Cardiac muscle cell (in vitro differentiated cells and primary cell): Measurements from ENCODE around the gene STUB1. TPM values are rescaled to one million over a fixed set of nuclear protein-coding genes. Genes with fewer than 3 reads are reported as not detected.

Source experiments
- DNase-seq, 2 donors: peaks; one replicate each; pipeline versions ENCODE4 v3.0.0 to v3.0.0-alpha.2; 2010 to 2017; ENCODE audit warnings: low read depth in 1 of 2, low spot score in 1 of 2
- H3K27ac ChIP-seq: fragments of 200-600 bp; sonication (generic); 2 replicates; pipeline ENCODE4 v1.5.1; 2016
- H3K27me3 ChIP-seq: fragments of 200-600 bp; sonication (generic); 2 replicates; pipeline ENCODE4 v1.6.0; 2016; ENCODE audit warnings: control low read depth
- H3K36me3 ChIP-seq: fragments of 200-600 bp; sonication (generic); 2 replicates; pipeline ENCODE4 v1.5.1; 2016; ENCODE audit warnings: control low read depth
- H3K4me1 ChIP-seq: fragments of 200-600 bp; sonication (generic); 2 replicates; pipeline ENCODE4 v1.8.1; 2017; ENCODE audit warnings: low read depth, mild to moderate bottlenecking, mixed run types
- H3K4me3 ChIP-seq: fragments of 200-600 bp; sonication (generic); 2 replicates; pipeline ENCODE4 v1.5.1; 2016; ENCODE audit warnings: mild to moderate bottlenecking
- H3K9me3 ChIP-seq: fragments of 200-600 bp; sonication (generic); 2 replicates; pipeline ENCODE4 v1.5.1; 2017; ENCODE audit warnings: low read depth, mild to moderate bottlenecking, control low read depth
- CTCF ChIP-seq: IDR thresholded peaks from 2 replicates; pipeline ENCODE4 v1.5.1; 2012; ENCODE audit warnings: low read depth, mild to moderate bottlenecking, low read length
- polyA plus RNA-seq: library from polyadenylated mRNA; unstranded; fragments of >200 nt; fragmentation: Nextera tagmentation; extraction: Ambion mirVana; gene quantifications from 2 replicates; pipeline ENCODE4 v1.2.1, GENCODE V29; 2016
- total RNA-seq: library from RNA; depleted of rRNA; stranded (reverse); fragments of >200 nt; gene quantifications from 2 replicates; pipeline ENCODE4 v1.2.3, GENCODE V29; 2016

Gene STUB1
- total and polyA plus RNA-seq, 2 experiments from 2014 or later, result 176 to 269 TPM

- Histone ChIP-seq H3K36me3 (peaks cover 35% of the 10 kb centered on the region), H3K4me1 (peaks cover 5% of the 10 kb centered on the region), H3K27ac (no peak overlapping the region), H3K9me3 (no peaks in the 10 kb centered on the region), H3K4me3 (no peak overlapping the region), H3K27me3 (no peaks in the 10 kb centered on the region)
- no peak for TF ChIP-seq CTCF
- no peak for DNase-seq
Measured at GRCh38 chr16:670485-671352, 9.5 kb upstream of the STUB1 start.

DNA sequence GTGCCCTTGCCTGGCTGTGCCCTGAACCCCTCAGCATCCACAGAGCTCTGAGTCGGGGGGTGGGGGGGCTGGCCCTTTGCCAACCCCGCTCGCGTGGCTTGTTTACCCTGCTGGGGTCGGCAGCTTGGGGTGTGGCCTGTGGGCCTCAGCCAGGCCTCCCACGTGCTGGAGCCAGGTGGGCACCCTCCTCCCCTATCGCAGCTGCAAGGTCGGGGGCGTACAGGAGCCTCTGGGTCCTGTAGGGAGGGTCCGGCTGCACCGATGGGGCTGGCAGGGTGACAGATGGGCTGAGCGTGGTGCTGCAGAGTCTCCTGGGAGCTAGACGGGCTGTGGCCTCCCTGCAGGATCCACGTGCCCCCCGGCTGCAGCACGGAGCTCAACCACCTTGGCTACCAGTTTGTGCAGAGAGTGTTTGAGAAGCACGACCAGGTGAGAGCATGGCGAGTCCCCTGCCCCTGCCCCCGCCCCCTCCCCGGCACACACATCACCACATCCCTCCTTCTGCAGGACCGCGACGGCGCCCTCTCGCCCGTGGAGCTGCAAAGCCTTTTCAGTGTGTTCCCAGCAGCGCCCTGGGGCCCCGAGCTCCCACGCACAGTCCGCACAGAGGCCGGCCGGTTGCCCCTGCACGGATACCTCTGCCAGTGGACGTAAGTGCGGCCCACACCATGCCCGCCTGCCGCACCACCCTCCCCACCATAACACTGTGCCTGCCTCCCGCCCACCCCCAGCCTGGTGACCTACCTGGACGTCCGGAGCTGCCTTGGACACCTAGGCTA is 8.7 kb upstream of the STUB1 start:
- Histone ChIP-seq H3K27me3 (no peaks in the 10 kb centered on the region), H3K27ac (no peak overlapping the region), H3K4me1 (peaks cover 5% of the 10 kb centered on the region), H3K36me3 (peaks cover 35% of the 10 kb centered on the region), H3K4me3 (no peak overlapping the region), H3K9me3 (no peaks in the 10 kb centered on the region)
- no peak for DNase-seq
- TF ChIP-seq CTCF, result no peak

DNA sequence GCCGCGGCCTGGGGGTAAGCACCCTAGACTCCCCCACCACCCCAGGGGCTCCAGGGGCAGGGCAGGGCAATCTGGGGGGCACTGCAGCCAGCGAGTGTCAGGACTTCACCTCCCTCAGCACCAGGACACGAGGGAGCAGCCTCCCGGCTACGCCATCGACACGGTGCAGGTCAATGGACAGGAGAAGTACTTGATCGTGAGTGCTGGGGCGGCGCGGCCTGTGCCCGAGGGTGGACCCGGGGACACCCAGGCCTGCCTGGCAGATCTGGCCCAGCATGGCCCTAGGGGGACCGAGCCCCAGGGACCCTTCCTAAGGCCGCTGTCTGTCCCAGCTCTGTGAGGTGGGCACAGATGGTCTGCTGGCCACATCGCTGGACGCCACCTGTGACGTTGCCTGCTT is 7.8 kb upstream of the STUB1 start:
- TF ChIP-seq CTCF, result no peak

DNA sequence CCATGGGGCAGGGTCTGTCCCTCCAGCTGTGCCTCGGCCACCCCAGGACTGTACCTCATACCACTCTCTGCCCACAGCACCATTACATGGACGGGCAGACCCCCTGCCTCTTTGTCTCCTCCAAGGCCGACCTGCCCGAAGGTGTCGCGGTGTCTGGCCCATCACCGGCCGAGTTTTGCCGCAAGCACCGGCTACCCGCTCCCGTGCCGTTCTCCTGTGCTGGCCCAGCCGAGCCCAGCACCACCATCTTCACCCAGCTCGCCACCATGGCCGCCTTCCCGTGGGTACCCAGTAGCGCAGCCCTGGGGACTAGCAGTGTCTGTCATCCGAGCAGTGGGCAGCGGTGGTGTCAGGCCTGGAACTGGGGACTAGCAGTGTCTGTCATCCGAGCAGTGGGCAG is 7.4 kb upstream of the STUB1 start:
- Histone ChIP-seq H3K27ac (no peak overlapping the region), H3K4me3 (no peak overlapping the region), H3K36me3 (peaks cover 35% of the 10 kb centered on the region), H3K9me3 (no peaks in the 10 kb centered on the region), H3K4me1 (peaks cover 5% of the 10 kb centered on the region), H3K27me3 (no peaks in the 10 kb centered on the region)
- no peak for TF ChIP-seq CTCF
- no peak for DNase-seq

More for the DNA sequence above, 7.8 kb upstream of the STUB1 start:
- Histone ChIP-seq H3K27me3 (no peaks in the 10 kb centered on the region), H3K4me3 (no peak overlapping the region), H3K9me3 (no peaks in the 10 kb centered on the region), H3K36me3 (peaks cover 35% of the 10 kb centered on the region), H3K4me1 (peaks cover 5% of the 10 kb centered on the region), H3K27ac (no peak overlapping the region)
- DNase-seq, result no peak

- no peak overlapping the region for H3K4me3 ChIP-seq
- H3K36me3 ChIP-seq, result peaks cover 35% of the 10 kb centered on the region
- DNase-seq, result no peak
- no peak for TF ChIP-seq CTCF
- H3K9me3 ChIP-seq, result no peaks in the 10 kb centered on the region
- H3K27ac ChIP-seq, result no peak overlapping the region
- no peaks in the 10 kb centered on the region for H3K27me3 ChIP-seq
- H3K4me1 ChIP-seq, result peaks cover 5% of the 10 kb centered on the region
Measured at GRCh38 chr16:673399-673991, 6.7 kb upstream of the STUB1 start.
